NCI-H524 treated with DMSO at 0.1 percent for 48 hours (cell line): ENCODE results near the gene CAMK2G.
"Not testable (repeated sequence)": the region's sequence is repeated elsewhere in the genome, so short reads cannot be mapped to it uniquely, and the experiment has no call there.

Experiments used
- DNase-seq: peaks from one replicate; lab custom pipeline; 2025; lab: John Stamatoyannopoulos, UW

CAMK2G gene

GRCh38 chr10:73839276-73839966, 34.9 kb downstream of the CAMK2G start:
- no peak for DNase-seq

GRCh38 chr10:73838827-73839226, 35.5 kb downstream of the CAMK2G start:
- DNase-seq = no peak

GRCh38 chr10:73838008-73838567, 36.3 kb downstream of the CAMK2G start:
- DNase-seq = no peak

- DNase-seq = no peak
Observed at GRCh38 chr10:73837072-73837471, 37.3 kb downstream of the CAMK2G start.

GRCh38 chr10:73836427-73836980, 37.9 kb downstream of the CAMK2G start:
- DNase-seq = no peak

GRCh38 chr10:73829090-73829489, 45.3 kb downstream of the CAMK2G start:
- DNase-seq = not testable (repeated sequence)

- no peak for DNase-seq
Observed at GRCh38 chr10:73828161-73828560, 46.2 kb downstream of the CAMK2G start.

- DNase-seq = no peak
Observed at GRCh38 chr10:73827346-73828089, 46.8 kb downstream of the CAMK2G start.

- no peak for DNase-seq
Observed at GRCh38 chr10:73824146-73824725, 50.1 kb downstream of the CAMK2G start.

- no peak for DNase-seq
Observed at GRCh38 chr10:73823391-73823790, 51.0 kb downstream of the CAMK2G start.

GRCh38 chr10:73819513-73820093, 54.8 kb downstream of the CAMK2G start:
- no peak for DNase-seq

- DNase-seq = no peak
Observed at GRCh38 chr10:73819081-73819480, 55.3 kb downstream of the CAMK2G start.

- no peak for DNase-seq
Observed at GRCh38 chr10:73818402-73818801, 56.0 kb downstream of the CAMK2G start.

GRCh38 chr10:73817826-73818225, 56.5 kb downstream of the CAMK2G start:
- no peak for DNase-seq

- no peak for DNase-seq
Observed at GRCh38 chr10:73816917-73817729, 57.2 kb downstream of the CAMK2G start.

GRCh38 chr10:73815719-73816030, 58.7 kb downstream of the CAMK2G start:
- no peak for DNase-seq

GRCh38 chr10:73814896-73815718, 59.2 kb downstream of the CAMK2G start:
- no peak for DNase-seq

- no peak for DNase-seq
Observed at GRCh38 chr10:73814276-73814895, 60.0 kb downstream of the CAMK2G start.

GRCh38 chr10:73813333-73813732, 61.0 kb downstream of the CAMK2G start:
- no peak for DNase-seq

- no peak for DNase-seq
Observed at GRCh38 chr10:73812657-73813056, 61.7 kb downstream of the CAMK2G start.
